Measurements from ENCODE around the gene SPC25. TPM values are rescaled to one million over a fixed set of nuclear protein-coding genes. Genes with fewer than 3 reads are reported as not detected.

The SPC25 gene
- total and polyA plus RNA-seq, 2 of the 13 experiments (the other 11 are each of a cell fraction or from before 2014, with no cell fraction given) = 11.3 to 26.5 TPM

- TF ChIP-seq ZBTB44 (CRISPR knock-in tag; IDR thresholded peaks at IDR 0.05) (no peak), ZNF354B (CRISPR knock-in tag; IDR thresholded peaks at IDR 0.05) (no peak)
Measured at GRCh38 chr2:168928113-168928831, 38.0 kb upstream of the SPC25 start (continued).

GRCh38 chr2:168926621-168927386, 36.6 kb upstream of the SPC25 start:
- H4K20me1 ChIP-seq (ENCODE audit: insufficient read depth, low read length) = no peaks in the 10 kb centered on the region
- in situ Hi-C loops (cut with HindIII; ENCODE audit: extremely low pct_ligation_motif_present, low pct_unique_long_range_greater_than_20kb) = no loop called here
- no peak overlapping the region for H3K9ac ChIP-seq (ENCODE audit: insufficient read depth, low read depth, low read length)
- no peaks in the 10 kb centered on the region for H3K9me3 ChIP-seq (ENCODE audit: low read length)
- no TSS peak for BruUV-seq (replicated peaks)
- DNase-seq (ENCODE audit: low spot score) (no peak), FAIRE-seq (no peak), ATAC-seq (no peak)
- intact Hi-C loops (cut with micrococcal nuclease; ENCODE audit: unreplicated experiment) = no loop called here
- no peak overlapping the region for H3K4me3 ChIP-seq (replicated peaks in 1 of 3; ENCODE audit: insufficient read depth in 1 of 3, low read depth in 2 of 3, low read length in 3 of 3)
- TF ChIP-seq RAD21 (CRISPR knock-in tag; IDR thresholded peaks at IDR 0.05) = no peak
- TF ChIP-seq NCOA2 (CRISPR knock-in tag; IDR thresholded peaks at IDR 0.05) = no peak
- no peak for TF ChIP-seq HOXA3 (CRISPR knock-in tag; IDR thresholded peaks at IDR 0.05)
- TF ChIP-seq PPARG (CRISPR knock-in tag; conservative IDR thresholded peaks at IDR 0.05) = no peak
- TF ChIP-seq ZNF576 (CRISPR knock-in tag; IDR thresholded peaks at IDR 0.05) = no peak
- no peak for TF ChIP-seq PRDM10 (CRISPR knock-in tag; IDR thresholded peaks at IDR 0.05; ENCODE audit: low read depth)
- no peak for TF ChIP-seq MTA3 (CRISPR knock-in tag; IDR thresholded peaks at IDR 0.05)
- no peak for TF ChIP-seq ZSCAN31 (CRISPR knock-in tag; IDR thresholded peaks at IDR 0.05; ENCODE audit: low read depth)
- TF ChIP-seq ZEB1 (IDR thresholded peaks at IDR 0.05; ENCODE audit: insufficient replicate concordance, low read depth) = no peak
- TF ChIP-seq NFRKB (IDR thresholded peaks at IDR 0.05) = no peak
- CTCF ChIA-PET (ENCODE audit: low intra/inter-chr PET ratio, low total read pairs) = no interaction called here
- WGBS (ENCODE audit: low lambda C conversion rate) = 34% methylated on average over 3 of the region's 3 CpGs
- no peak overlapping the region for H3K27ac ChIP-seq (ENCODE audit: extremely low read length, insufficient read depth, low read length)
- no peak overlapping the region for H3K4me2 ChIP-seq (ENCODE audit: low read depth, low read length)
- H3K79me2 ChIP-seq (ENCODE audit: insufficient read depth, low read length) = no peaks in the 10 kb centered on the region
- no peaks in the 10 kb centered on the region for H3K27me3 ChIP-seq (ENCODE audit: control insufficient read depth in 1 of 2, insufficient read depth in 2 of 2, low read length in 2 of 2)
- POLR2A ChIA-PET = no interaction called here
- H3K36me3 ChIP-seq (replicated peaks in 1 of 2; ENCODE audit: control insufficient read depth in 1 of 2, insufficient read depth in 2 of 2, low read length in 2 of 2) = no peaks in the 10 kb centered on the region
- H3K4me1 ChIP-seq (ENCODE audit: insufficient read depth, low read length) = no peaks in the 10 kb centered on the region
- H2AFZ ChIP-seq (ENCODE audit: low read length) = no peak overlapping the region

Measured in HepG2 (cell line).